Body of pancreas (tissue), 4 donors: ENCODE results near the gene BRWD1. TPM values are rescaled to one million over a fixed set of nuclear protein-coding genes. Genes with fewer than 3 reads are reported as not detected.

ENCODE experiments used
- ATAC-seq: fragments of 150-250 bp; one replicate; pipeline ENCODE4 v1.9.1; 2016
- DNase-seq, 4 donors: peaks; one replicate each; pipeline ENCODE4 v3.0.0-alpha.2; 2019
- H3K27ac ChIP-seq, 4 donors: fragments of 200-600 bp; sonication (generic); 1 replicate in 3 of 4; 2 replicates in 1 of 4; pipeline versions ENCODE4 v1.5.1 to v1.6.1; 2016 to 2019; ENCODE audit warnings: mild to moderate bottlenecking in 1 of 4, mixed read lengths in 1 of 4, moderate library complexity in 1 of 4
- H3K27me3 ChIP-seq, 2 donors: fragments of 200-600 bp; sonication (generic); one replicate each; pipeline ENCODE4 v1.6.0; 2016; ENCODE audit warnings: mild to moderate bottlenecking in 1 of 2
- H3K36me3 ChIP-seq, 2 donors: fragments of 200-600 bp; sonication (generic); replicated peaks in 1 of 2; 2 replicates each; pipeline ENCODE4 v1.5.1; 2016; ENCODE audit warnings: low read depth in 2 of 2; ENCODE audit not compliant: insufficient read depth in 1 of 2
- H3K4me1 ChIP-seq: fragments of 200-600 bp; sonication (generic); one replicate; pipeline ENCODE4 v1.6.0; 2016
- H3K4me3 ChIP-seq, 2 donors: fragments of 200-600 bp; sonication (generic); 1 replicate in 1 of 2; 2 replicates in 1 of 2; pipeline ENCODE4 v1.5.1; 2016 to 2019
- H3K9me3 ChIP-seq, 3 donors: fragments of 200-600 bp; sonication (generic); 1 replicate in 2 of 3; 2 replicates in 1 of 3; pipeline ENCODE4 v1.5.1; 2016
- POLR2A ChIP-seq, 3 donors: fragments of 450-650 bp; IDR thresholded peaks; one replicate each; pipeline ENCODE4 v1.6.1; 2016; ENCODE audit warnings: antibody characterized with exemption in 3 of 3, mild to moderate bottlenecking in 2 of 3
- WGBS, 2 donors: methylation state at CpG; one replicate each; pipeline ENCODE4 v1.1.5; 2017; 5-methylcytosine and 5-hydroxymethylcytosine counted together
- intact Hi-C: fragments of 100-400 bp; cut with DNase I; formaldehyde crosslinking; loops from one replicate; pipeline ENCODE4 v1.15.1; 2023
- total RNA-seq, 2 donors: library from RNA; depleted of rRNA; stranded (reverse); fragments of >200 nt; gene quantifications; one replicate each; pipeline ENCODE4 v1.1.0, GENCODE V29; 2016
- TF ChIP-seq, protein P1 (sequence below), 7 experiments: fragments of 450-650 bp in 4 of 7; fragments of 200-600 bp in 3 of 7; sonication (generic) in 3 of 7; IDR thresholded peaks; one replicate each; pipeline ENCODE4 v1.5.1; 2016 to 2019; ENCODE audit warnings: antibody characterized with exemption in 7 of 7

Gene BRWD1
- total RNA-seq, 2 donors from 2014 or later: 53.7 to 75.2 TPM

DNA sequence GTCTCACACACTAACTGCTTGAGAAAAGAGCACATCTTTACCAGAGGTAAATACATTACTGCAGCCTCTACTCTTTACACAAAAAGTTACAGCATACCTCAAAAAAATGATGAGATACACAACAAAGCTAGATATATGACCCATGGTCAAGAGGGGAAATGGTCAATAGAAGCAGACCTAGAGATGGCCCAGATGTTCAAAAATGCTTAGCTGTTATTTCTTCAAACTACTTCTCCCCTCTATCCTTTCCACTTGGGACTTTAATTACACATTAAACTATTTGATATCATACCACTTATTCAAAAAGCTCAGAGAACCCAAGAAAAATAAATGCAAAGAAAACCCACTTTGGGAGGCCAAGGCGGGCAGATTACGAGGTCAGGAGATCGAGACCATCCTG lies 12.8 kb downstream of the BRWD1 start:
- 95 to 100% methylated on average over 3 of the region's 3 CpGs for WGBS, 2 donors
- peaks cover 0 to 8% of the 10 kb centered on the region in 2 donors for H3K36me3 ChIP-seq
- no peak for ATAC-seq

DNA sequence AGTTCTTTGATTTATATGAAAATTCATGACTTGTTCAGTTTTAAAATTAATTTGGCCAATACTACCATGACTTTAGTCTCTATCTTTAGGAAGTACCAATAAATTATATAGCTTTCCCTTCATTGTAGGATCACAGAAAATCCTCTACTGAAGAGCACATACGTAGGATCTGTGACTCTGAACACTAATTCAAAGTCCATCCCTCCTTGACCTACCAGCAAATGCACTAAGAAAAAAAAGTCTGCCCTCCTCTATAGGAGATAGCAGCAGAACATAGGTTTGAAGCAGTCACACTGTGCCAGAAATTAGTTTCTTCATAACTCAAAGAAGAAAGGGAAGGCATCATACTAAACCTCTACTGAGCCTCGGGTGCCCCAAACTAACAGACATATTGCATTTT lies 16.5 kb downstream of the BRWD1 start:
- TF ChIP-seq POLR2A (IDR thresholded peaks at IDR 0.05): no peak
- TF ChIP-seq, protein P1, sequence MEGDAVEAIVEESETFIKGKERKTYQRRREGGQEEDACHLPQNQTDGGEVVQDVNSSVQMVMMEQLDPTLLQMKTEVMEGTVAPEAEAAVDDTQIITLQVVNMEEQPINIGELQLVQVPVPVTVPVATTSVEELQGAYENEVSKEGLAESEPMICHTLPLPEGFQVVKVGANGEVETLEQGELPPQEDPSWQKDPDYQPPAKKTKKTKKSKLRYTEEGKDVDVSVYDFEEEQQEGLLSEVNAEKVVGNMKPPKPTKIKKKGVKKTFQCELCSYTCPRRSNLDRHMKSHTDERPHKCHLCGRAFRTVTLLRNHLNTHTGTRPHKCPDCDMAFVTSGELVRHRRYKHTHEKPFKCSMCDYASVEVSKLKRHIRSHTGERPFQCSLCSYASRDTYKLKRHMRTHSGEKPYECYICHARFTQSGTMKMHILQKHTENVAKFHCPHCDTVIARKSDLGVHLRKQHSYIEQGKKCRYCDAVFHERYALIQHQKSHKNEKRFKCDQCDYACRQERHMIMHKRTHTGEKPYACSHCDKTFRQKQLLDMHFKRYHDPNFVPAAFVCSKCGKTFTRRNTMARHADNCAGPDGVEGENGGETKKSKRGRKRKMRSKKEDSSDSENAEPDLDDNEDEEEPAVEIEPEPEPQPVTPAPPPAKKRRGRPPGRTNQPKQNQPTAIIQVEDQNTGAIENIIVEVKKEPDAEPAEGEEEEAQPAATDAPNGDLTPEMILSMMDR (IDR thresholded peaks at IDR 0.05): no peak
- DNase-seq: no peak
- Histone ChIP-seq H3K4me1 (no peaks in the 10 kb centered on the region), H3K4me3 (no peak overlapping the region), H3K36me3 (peaks cover 5 to 16% of the 10 kb centered on the region in 2 donors), H3K9me3 (no peaks in the 10 kb centered on the region), H3K27ac (no peak overlapping the region), H3K27me3 (no peaks in the 10 kb centered on the region)
- 83 to 95% methylated on average over 2 of the region's 2 CpGs for WGBS, 2 donors
- no peak for ATAC-seq
- intact Hi-C loops: no loop called here

More for the DNA sequence above, 12.8 kb downstream of the BRWD1 start:
- Histone ChIP-seq H3K4me3 (no peak overlapping the region), H3K27me3 (no peaks in the 10 kb centered on the region), H3K9me3 (no peaks in the 10 kb centered on the region), H3K27ac (no peak overlapping the region), H3K4me1 (no peaks in the 10 kb centered on the region)
- no peak for TF ChIP-seq POLR2A (IDR thresholded peaks at IDR 0.05)
- TF ChIP-seq, protein P1 (IDR thresholded peaks at IDR 0.05): no peak
- intact Hi-C loops: no loop called here
- no peak for DNase-seq

DNA sequence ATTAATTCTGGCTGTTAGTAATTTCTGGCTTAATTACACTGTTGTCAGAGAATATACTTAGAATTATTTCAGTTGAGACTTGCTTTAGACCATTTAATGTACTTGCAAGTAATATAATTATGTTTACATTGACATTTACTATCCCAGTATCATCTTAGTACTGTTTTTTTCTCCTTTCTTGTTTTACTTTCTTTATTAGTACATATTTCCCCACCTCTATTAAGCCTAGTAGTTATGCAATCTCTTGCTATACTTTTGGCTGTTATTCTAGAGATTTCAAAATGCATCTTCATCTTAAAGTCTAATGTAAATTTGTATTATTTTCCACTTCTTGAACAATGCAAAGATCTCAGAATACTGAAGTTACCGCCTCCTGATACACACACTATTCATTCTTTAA lies 24.4 kb downstream of the BRWD1 start:
- ATAC-seq (no peak), DNase-seq (no peak)
- no peaks in the 10 kb centered on the region for H3K9me3 ChIP-seq
- no peak for TF ChIP-seq POLR2A (IDR thresholded peaks at IDR 0.05)
- TF ChIP-seq, protein P1 (IDR thresholded peaks at IDR 0.05): no peak
- 93 to 97% methylated on average over 1 of the region's 1 CpG for WGBS, 2 donors
- H3K4me3 ChIP-seq: no peak overlapping the region
- H3K27ac ChIP-seq: no peak overlapping the region
- peaks cover 0 to 16% of the 10 kb centered on the region in 2 donors for H3K36me3 ChIP-seq
- no peaks in the 10 kb centered on the region for H3K27me3 ChIP-seq
- intact Hi-C loops: no loop called here
- H3K4me1 ChIP-seq: no peaks in the 10 kb centered on the region

DNA sequence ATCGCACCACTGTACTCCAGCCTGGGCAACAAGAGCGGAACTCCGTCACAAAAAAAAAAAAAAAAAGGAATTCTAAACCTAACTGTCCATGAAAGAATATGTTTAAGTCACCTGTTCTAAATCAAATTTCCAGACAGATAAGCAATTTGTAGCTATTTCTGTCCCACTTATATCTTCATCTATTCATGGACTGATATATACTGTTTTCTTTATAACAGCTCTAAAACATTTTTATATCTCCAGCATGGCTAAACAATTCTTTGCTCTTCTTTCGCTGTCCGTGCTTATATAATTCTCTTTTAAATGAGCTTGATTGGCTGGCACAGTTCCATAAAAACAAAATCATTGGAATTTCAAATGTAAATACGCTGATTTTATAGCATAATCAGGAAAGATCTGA lies 30.5 kb downstream of the BRWD1 start:
- ATAC-seq: no peak
- WGBS, 2 donors: 79 to 85% methylated on average over 6 of the region's 6 CpGs

DNA sequence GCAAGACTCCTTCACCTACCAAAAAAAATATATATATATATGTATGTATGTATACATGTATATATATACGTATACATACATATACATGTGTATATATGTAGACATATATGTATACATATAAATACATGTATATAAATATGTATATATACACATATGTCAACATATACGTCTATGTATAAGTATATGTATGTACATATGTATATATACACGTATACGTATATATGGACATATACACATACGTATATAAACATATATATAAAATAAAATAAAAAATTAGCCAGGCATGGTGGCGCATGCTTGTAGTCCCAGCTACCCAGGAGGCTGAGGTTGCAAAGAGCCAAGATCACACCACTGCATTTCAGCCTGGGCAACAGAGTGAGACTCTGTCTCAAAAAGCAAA lies 31.6 kb downstream of the BRWD1 start:
- no peak for DNase-seq
- H3K9me3 ChIP-seq: no peaks in the 10 kb centered on the region
- H3K27me3 ChIP-seq: no peaks in the 10 kb centered on the region
- WGBS, 2 donors: 93 to 94% methylated on average over 6 of the region's 6 CpGs
- no peak for ATAC-seq
- no peak overlapping the region for H3K27ac ChIP-seq
- intact Hi-C loops: no loop called here
- no peaks in the 10 kb centered on the region for H3K4me1 ChIP-seq
- peaks cover 0 to 6% of the 10 kb centered on the region in 2 donors for H3K36me3 ChIP-seq
- H3K4me3 ChIP-seq: no peak overlapping the region
- TF ChIP-seq POLR2A (IDR thresholded peaks at IDR 0.05): no peak
- TF ChIP-seq, protein P1 (IDR thresholded peaks at IDR 0.05): no peak

More for the DNA sequence above, 30.5 kb downstream of the BRWD1 start:
- Histone ChIP-seq H3K27ac (no peak overlapping the region), H3K4me3 (no peak overlapping the region), H3K4me1 (no peaks in the 10 kb centered on the region), H3K27me3 (no peaks in the 10 kb centered on the region), H3K36me3 (peaks cover 0 to 7% of the 10 kb centered on the region in 2 donors), H3K9me3 (no peaks in the 10 kb centered on the region)
- no peak for DNase-seq
- TF ChIP-seq POLR2A (IDR thresholded peaks at IDR 0.05): no peak
- intact Hi-C loops: no loop called here
